Activated naive CD4-positive, alpha-beta T cell treated with Interleukin-2 at 50 U/mL for 16 hours (primary cell): ENCODE data around the gene LYPD6.
"Not testable (repeated sequence)": the region's sequence is repeated elsewhere in the genome, so short reads cannot be mapped to it uniquely, and the experiment has no call there.

Experiments used
- DNase-seq: peaks from one replicate; pipeline ENCODE4 v3.0.0-alpha.2; 2020

Gene LYPD6

GRCh38 chr2:149458502-149458901 lies 128.1 kb downstream of the LYPD6 start:
- DNase-seq = no peak

GRCh38 chr2:149463328-149464002 lies 133.1 kb downstream of the LYPD6 start:
- no peak for DNase-seq

GRCh38 chr2:149464396-149464795 lies 134.0 kb downstream of the LYPD6 start:
- DNase-seq = no peak

- no peak for DNase-seq
Observed at GRCh38 chr2:149465873-149466272, 135.5 kb downstream of the LYPD6 start.

GRCh38 chr2:149466635-149467034 lies 136.2 kb downstream of the LYPD6 start:
- DNase-seq = no peak

GRCh38 chr2:149467436-149467835 lies 137.0 kb downstream of the LYPD6 start:
- no peak for DNase-seq

GRCh38 chr2:149468636-149469035 lies 138.2 kb downstream of the LYPD6 start:
- no peak for DNase-seq

- no peak for DNase-seq
Observed at GRCh38 chr2:149470046-149470445, 139.7 kb downstream of the LYPD6 start.

- no peak for DNase-seq
Observed at GRCh38 chr2:149472413-149472812, 142.0 kb downstream of the LYPD6 start.

- no peak for DNase-seq
Observed at GRCh38 chr2:149473068-149473467, 142.7 kb downstream of the LYPD6 start.

- DNase-seq = no peak
Observed at GRCh38 chr2:149473521-149473920, 143.1 kb downstream of the LYPD6 start.

GRCh38 chr2:149483004-149483605 lies 152.7 kb downstream of the LYPD6 start:
- no peak for DNase-seq

GRCh38 chr2:149486664-149487063 lies 156.3 kb downstream of the LYPD6 start:
- DNase-seq = no peak

- DNase-seq = no peak
Observed at GRCh38 chr2:149487189-149487588, 156.8 kb downstream of the LYPD6 start.

- DNase-seq = no peak
Observed at GRCh38 chr2:149488706-149489440, 158.5 kb downstream of the LYPD6 start.

- DNase-seq = no peak
Observed at GRCh38 chr2:149489452-149489851, 159.1 kb downstream of the LYPD6 start.

- no peak for DNase-seq
Observed at GRCh38 chr2:149490296-149490695, 159.9 kb downstream of the LYPD6 start.

- DNase-seq = no peak
Observed at GRCh38 chr2:149492923-149493322, 162.5 kb downstream of the LYPD6 start.

- not testable (repeated sequence) for DNase-seq
Observed at GRCh38 chr2:149499204-149499603, 168.8 kb downstream of the LYPD6 start.

- DNase-seq = not testable (repeated sequence)
Observed at GRCh38 chr2:149506808-149507207, 176.4 kb downstream of the LYPD6 start.

GRCh38 chr2:149507974-149508373 lies 177.6 kb downstream of the LYPD6 start:
- no peak for DNase-seq

GRCh38 chr2:149513461-149513860 lies 183.1 kb downstream of the LYPD6 start:
- DNase-seq = no peak
